Measurements from ENCODE around the gene TMEM170B.

TMEM170B gene

DNA sequence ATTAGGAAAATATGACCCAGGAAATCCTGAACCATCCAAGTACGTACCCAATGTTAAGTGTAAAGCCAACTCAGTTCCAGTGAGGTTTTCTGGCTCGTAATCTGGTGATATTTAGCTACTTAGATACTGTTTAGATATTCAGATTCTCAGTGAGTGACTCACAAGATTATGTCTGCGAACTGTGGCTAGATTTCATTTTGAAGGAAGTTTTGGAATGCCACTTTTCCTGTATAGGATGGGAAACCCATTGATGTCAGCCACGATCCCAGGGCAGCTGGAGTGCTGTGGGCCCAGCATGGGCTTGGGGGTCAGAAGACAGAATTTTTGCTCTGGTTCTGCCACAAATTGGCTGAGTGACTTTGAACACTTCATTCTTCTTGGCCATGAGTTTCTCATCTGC, 76.3 kb downstream of the TMEM170B start:
- DNase-seq (ENCODE audit: low read depth in 3 of 3, low spot score in 1 of 3): no peak

- DNase-seq (ENCODE audit: low read depth in 3 of 3, low spot score in 1 of 3): no peak
Observed at GRCh38 chr6:11614534-11615213, 77.1 kb downstream of the TMEM170B start.

DNA sequence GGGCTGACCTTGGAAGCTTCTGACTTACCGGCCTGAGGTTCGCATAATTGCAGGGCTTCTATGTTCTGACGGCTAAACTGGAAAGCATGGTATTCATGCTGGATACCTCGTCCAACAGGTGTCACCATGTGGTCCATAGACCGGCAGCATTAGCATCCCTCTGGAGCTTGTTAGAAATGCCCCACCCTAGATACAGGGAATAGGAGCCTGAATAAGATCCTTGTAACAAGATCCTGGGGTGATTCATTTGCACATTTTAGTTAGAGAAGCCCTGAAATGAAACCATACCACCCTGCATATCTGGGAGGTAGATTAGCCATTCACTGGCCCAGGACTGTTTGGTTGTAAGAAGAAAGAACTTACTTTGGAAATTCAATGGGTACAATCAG, 77.7 kb downstream of the TMEM170B start:
- no peak for DNase-seq (ENCODE audit: low read depth in 3 of 3, low spot score in 1 of 3)

- DNase-seq (ENCODE audit: low read depth in 3 of 3, low spot score in 1 of 3): no peak
Observed at GRCh38 chr6:11616200-11616611, 78.7 kb downstream of the TMEM170B start.

- DNase-seq (ENCODE audit: low read depth in 3 of 3, low spot score in 1 of 3): no peak
Observed at GRCh38 chr6:11618533-11618932, 81.0 kb downstream of the TMEM170B start.

DNA sequence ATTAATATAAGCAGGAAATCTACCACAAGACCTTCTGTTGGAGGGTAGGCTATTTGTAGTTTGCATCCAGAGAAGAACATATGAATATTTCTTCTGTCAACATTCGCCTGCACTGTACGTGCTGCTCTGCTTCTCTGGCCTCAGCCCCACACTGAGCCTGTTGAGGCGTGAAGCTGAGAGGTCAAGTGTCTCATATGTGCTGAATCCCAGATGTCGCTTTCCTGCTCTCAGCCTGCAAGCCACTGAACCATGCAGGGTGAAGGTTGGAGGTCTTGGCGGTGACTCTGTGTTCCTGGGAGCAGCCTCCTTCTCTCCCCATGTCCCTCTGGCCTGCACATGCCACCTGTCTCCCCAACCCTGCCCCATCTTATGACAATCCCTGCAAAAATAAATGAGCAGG, 83.6 kb downstream of the TMEM170B start:
- no peak for DNase-seq (ENCODE audit: low read depth in 3 of 3, low spot score in 1 of 3)

DNA sequence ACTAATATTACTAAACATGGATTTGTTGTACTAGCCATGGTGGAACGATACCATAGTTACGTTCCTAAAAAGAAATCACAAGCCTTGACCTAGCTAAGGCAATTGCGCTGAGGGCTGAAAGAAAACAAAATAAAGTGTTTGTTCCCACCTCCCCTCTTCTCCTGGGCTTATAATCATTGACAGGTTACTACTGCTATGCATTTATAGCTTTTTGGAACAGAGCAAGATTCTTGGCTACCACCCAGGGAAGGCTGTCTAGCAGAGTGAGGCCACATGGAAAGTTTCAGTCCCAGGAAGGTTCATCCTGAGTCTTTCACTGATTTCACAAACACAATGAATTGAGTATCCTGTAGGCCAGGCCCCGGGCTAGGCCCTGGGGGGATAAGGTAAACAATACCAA, 84.6 kb downstream of the TMEM170B start:
- DNase-seq (ENCODE audit: low read depth in 3 of 3, low spot score in 1 of 3): no peak

DNA sequence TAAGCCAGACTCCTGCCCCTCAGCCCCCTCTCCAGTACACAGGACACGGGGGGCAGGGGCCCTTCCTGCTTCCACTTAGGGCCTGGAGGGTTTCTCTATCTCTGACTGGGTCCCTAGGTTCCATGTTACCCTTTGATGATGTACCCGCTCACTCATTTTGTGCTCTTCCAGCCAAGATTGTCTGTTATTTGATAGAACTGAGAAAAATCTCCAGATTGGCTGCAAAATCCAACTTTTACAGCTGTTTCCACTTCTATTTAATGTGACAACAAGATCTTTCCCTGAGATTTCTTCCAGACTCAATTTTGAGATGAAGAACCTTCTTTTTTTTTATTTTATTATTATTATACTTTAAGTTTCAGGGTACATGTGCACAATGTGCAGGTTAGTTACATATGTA, 85.7 kb downstream of the TMEM170B start:
- no peak for DNase-seq (ENCODE audit: low read depth in 3 of 3, low spot score in 1 of 3)

- no peak for DNase-seq (ENCODE audit: low read depth in 3 of 3, low spot score in 1 of 3)
Observed at GRCh38 chr6:11625302-11625701, 87.8 kb downstream of the TMEM170B start.

DNA sequence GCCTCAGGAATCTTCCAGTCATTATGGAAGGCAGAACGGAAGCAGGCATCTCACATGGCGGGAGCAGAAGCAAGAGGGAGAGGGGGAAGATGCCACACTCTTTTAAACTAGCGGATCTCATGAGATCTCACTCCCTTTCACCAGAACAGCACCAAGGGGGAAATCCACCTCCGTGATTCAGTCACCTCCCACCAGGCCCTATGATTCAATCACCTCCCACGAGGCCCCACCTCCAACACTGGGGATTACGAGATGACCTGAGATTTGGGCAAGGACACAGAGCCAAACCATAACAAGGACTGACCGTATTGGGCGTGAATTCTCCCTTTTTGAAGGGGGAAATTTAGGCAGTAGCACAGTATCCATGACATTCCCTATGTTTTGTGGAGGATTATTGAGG, 88.8 kb downstream of the TMEM170B start:
- no peak for DNase-seq (ENCODE audit: low read depth in 3 of 3, low spot score in 1 of 3)

DNA sequence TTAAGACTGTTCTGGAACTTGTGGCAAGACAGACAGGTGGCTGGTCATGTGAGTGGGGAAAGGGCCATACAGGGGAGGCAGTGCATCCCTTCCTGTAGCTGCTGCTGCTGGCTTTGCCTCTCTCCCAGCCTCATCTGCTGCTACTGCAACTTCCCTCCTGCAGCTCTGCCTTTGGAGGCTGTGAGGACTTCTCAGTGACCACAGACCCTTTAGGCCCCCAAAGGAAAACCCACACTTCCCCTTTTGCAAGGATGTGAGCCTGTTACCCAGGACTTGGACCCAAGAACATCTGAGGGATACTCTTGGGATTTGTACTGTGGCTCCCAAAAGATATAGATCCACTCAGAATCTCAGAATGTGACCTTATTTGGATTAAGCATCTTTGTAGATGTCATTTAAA, 91.0 kb downstream of the TMEM170B start:
- DNase-seq (ENCODE audit: low read depth in 3 of 3, low spot score in 1 of 3): no peak

DNA sequence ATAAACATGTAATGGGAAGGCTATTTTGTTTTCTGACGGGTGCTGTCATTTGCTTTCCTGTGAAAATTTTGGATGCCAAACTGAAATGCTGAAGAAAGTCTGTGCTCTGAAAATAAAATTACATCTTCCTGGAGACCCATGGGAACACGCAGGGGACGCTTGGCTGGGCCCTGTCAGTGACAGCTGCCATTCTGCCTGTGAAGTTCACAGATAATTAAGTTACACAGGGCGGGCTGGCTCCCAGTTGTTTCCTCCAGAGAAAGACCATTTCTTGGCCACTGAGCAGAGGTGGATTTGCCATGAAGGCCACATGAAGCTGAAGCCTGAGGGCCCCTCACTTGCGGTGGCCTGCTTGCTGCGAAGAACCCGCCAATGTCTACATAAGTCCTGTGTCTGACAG, 93.5 kb downstream of the TMEM170B start:
- DNase-seq (ENCODE audit: low read depth in 3 of 3, low spot score in 1 of 3): no peak

GRCh38 chr6:11631539-11631938, 94.0 kb downstream of the TMEM170B start:
- DNase-seq (ENCODE audit: low read depth in 3 of 3, low spot score in 1 of 3): no peak

- DNase-seq (ENCODE audit: low read depth in 3 of 3, low spot score in 1 of 3): no peak
Observed at GRCh38 chr6:11632231-11632630, 94.7 kb downstream of the TMEM170B start.

GRCh38 chr6:11632795-11633511, 95.4 kb downstream of the TMEM170B start:
- DNase-seq (ENCODE audit: low read depth in 3 of 3, low spot score in 1 of 3): no peak

Data from stimulated activated CD4-positive, alpha-beta T cell treated with anti-CD3 and anti-CD28 coated beads, TNF-alpha, amount 100 ng/mL, for 1 hour (primary cell).